ENCODE results near the gene TBC1D22A. TPM values are rescaled to one million over a fixed set of nuclear protein-coding genes. Genes with fewer than 3 reads are reported as not detected.

The TBC1D22A gene
- polyA plus RNA-seq, 1 donor (not counting 4 experiments of a cell fraction or from before 2014, with no cell fraction given): 20.9 TPM

DNA sequence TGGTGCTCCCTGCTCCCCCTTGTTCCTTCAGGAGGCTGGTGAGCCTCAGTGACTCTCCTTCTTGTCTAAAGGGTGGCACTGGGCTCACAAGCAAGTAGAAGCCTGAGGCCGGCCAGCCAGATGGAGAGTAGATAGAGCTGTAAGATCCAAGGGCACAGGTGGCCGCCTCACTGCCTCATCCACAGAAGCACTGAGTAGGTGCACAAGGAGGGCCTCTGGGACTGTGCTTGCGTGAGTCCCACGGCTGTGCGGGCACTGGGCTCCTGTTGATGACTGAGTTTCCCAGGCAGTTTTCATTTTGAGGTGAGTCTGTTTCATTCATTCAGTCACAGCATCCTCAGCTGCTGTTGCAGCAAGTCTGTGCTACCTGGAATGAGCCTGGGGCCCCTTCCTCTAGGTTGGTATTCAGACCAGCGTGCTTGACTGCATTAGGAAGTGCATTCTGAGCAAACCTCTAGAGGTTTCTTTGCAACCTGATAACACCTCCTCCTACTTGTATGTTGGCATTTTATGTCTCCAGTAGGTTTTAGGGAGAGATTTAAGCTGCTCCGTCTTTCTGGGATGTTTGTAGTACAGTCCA is 184.0 kb downstream of the TBC1D22A start:
- Histone ChIP-seq H3K9ac (ENCODE audit: control insufficient read depth, extremely low read depth, insufficient read depth, low read length) (no peak overlapping the region), H3K27me3 (ENCODE audit: control insufficient read depth, extremely low read depth, insufficient read depth, low read length) (no peaks in the 10 kb centered on the region), H3K79me2 (ENCODE audit: control insufficient read depth, insufficient read depth, low read length) (no peaks in the 10 kb centered on the region), H4K20me1 (ENCODE audit: control insufficient read depth, extremely low read depth, insufficient read depth, low read length) (no peaks in the 10 kb centered on the region), H2AFZ (ENCODE audit: control insufficient read depth, low read length) (no peak overlapping the region), H3K4me2 (ENCODE audit: control insufficient read depth, extremely low read depth, insufficient read depth, low read depth, low read length) (no peak overlapping the region), H3K4me1 (ENCODE audit: control insufficient read depth, extremely low read depth, insufficient read depth, low read length) (peaks cover 3% of the 10 kb centered on the region), H3K9me3 (ENCODE audit: control insufficient read depth, low read depth, low read length) (no peaks in the 10 kb centered on the region), H3K9me1 (ENCODE audit: control insufficient read depth, extremely low read depth, insufficient read depth, low read length) (no peaks in the 10 kb centered on the region), H3K36me3 (ENCODE audit: control insufficient read depth in 2 of 2, extremely low read depth in 1 of 2, insufficient read depth in 2 of 2, low read length in 2 of 2) (peaks cover 4 to 6% of the 10 kb centered on the region in 2 experiments), H3K4me3 (ENCODE audit: control insufficient read depth in 2 of 3, extremely low read depth in 1 of 3, insufficient read depth in 2 of 3, low read depth in 1 of 3, low read length in 3 of 3) (no peak overlapping the region), H3K27ac (ENCODE audit: control insufficient read depth, insufficient read depth, low read length) (no peak overlapping the region)
- FAIRE-seq: no peak
- TF ChIP-seq EZH2 (IDR thresholded peaks at IDR 0.05; ENCODE audit: low read length): no peak
- TF ChIP-seq, protein P1, sequence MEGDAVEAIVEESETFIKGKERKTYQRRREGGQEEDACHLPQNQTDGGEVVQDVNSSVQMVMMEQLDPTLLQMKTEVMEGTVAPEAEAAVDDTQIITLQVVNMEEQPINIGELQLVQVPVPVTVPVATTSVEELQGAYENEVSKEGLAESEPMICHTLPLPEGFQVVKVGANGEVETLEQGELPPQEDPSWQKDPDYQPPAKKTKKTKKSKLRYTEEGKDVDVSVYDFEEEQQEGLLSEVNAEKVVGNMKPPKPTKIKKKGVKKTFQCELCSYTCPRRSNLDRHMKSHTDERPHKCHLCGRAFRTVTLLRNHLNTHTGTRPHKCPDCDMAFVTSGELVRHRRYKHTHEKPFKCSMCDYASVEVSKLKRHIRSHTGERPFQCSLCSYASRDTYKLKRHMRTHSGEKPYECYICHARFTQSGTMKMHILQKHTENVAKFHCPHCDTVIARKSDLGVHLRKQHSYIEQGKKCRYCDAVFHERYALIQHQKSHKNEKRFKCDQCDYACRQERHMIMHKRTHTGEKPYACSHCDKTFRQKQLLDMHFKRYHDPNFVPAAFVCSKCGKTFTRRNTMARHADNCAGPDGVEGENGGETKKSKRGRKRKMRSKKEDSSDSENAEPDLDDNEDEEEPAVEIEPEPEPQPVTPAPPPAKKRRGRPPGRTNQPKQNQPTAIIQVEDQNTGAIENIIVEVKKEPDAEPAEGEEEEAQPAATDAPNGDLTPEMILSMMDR (optimal IDR thresholded peaks at IDR 0.05 in 1 of 3, IDR thresholded peaks at IDR 0.05 in 1 of 3, conservative IDR thresholded peaks at IDR 0.05 in 1 of 3; ENCODE audit: extremely low read depth in 1 of 3, insufficient read depth in 2 of 3, low read length in 3 of 3): no peak
- dilution Hi-C loops (cut with MboI; ENCODE audit: extremely low pct_ligation_motif_present, low sequenced_read_pairs): no loop called here
- DNase-seq (ENCODE audit: low read depth, low spot score): no peak

DNA sequence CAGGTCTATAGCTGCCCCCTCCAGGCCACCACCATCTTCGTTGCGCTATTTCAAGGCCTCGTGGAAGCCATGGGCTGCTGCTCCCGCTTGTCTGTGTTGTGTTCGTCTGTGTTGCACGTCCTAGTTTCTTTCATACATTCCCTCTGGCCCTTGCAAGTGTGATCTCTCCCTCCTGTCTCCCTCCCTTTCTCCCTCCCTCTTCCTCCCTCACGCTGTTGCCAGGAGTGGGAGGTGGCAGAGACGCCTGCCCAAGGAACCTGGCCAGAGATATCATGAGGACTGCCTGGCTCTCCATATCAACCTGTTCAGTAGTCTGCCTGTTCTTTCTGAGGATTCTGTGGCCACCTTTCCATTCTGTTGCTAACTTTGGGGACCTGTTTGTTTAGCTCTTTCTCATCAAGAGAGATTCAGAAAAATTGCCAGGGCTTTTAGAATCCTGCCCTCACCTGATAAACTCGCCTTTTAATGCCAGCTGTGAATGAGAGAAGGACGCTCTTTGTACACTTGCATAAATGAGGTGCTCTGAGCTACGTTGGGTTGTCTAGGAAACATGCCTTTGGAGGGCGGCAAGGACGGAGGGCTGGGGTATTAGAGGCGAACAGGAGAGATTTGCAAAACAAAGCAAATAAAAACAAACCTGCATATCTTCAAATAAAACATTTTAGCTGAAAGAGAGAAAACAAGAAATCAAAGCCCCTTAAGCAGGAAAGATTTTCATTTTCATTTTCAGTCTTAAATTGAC is 185.2 kb downstream of the TBC1D22A start:
- Histone ChIP-seq H3K9me3 (ENCODE audit: control insufficient read depth, low read depth, low read length) (no peaks in the 10 kb centered on the region), H3K9ac (ENCODE audit: control insufficient read depth, extremely low read depth, insufficient read depth, low read length) (no peak overlapping the region), H3K79me2 (ENCODE audit: control insufficient read depth, insufficient read depth, low read length) (no peaks in the 10 kb centered on the region), H3K4me1 (ENCODE audit: control insufficient read depth, extremely low read depth, insufficient read depth, low read length) (no peaks in the 10 kb centered on the region), H3K4me2 (ENCODE audit: control insufficient read depth, extremely low read depth, insufficient read depth, low read depth, low read length) (no peak overlapping the region), H3K27me3 (ENCODE audit: control insufficient read depth, extremely low read depth, insufficient read depth, low read length) (no peaks in the 10 kb centered on the region), H3K4me3 (ENCODE audit: control insufficient read depth in 2 of 3, extremely low read depth in 1 of 3, insufficient read depth in 2 of 3, low read depth in 1 of 3, low read length in 3 of 3) (no peak overlapping the region), H2AFZ (ENCODE audit: control insufficient read depth, low read length) (no peak overlapping the region), H3K9me1 (ENCODE audit: control insufficient read depth, extremely low read depth, insufficient read depth, low read length) (no peaks in the 10 kb centered on the region), H4K20me1 (ENCODE audit: control insufficient read depth, extremely low read depth, insufficient read depth, low read length) (no peaks in the 10 kb centered on the region), H3K27ac (ENCODE audit: control insufficient read depth, insufficient read depth, low read length) (no peak overlapping the region), H3K36me3 (ENCODE audit: control insufficient read depth in 2 of 2, extremely low read depth in 1 of 2, insufficient read depth in 2 of 2, low read length in 2 of 2) (peaks cover 3 to 7% of the 10 kb centered on the region in 2 experiments)
- DNase-seq (ENCODE audit: low read depth, low spot score): no peak
- FAIRE-seq: no peak
- TF ChIP-seq, protein P1 (optimal IDR thresholded peaks at IDR 0.05 in 1 of 3, IDR thresholded peaks at IDR 0.05 in 1 of 3, conservative IDR thresholded peaks at IDR 0.05 in 1 of 3; ENCODE audit: extremely low read depth in 1 of 3, insufficient read depth in 2 of 3, low read length in 3 of 3): no peak
- TF ChIP-seq EZH2 (IDR thresholded peaks at IDR 0.05; ENCODE audit: low read length): no peak
- dilution Hi-C loops (cut with MboI; ENCODE audit: extremely low pct_ligation_motif_present, low sequenced_read_pairs): no loop called here

All from keratinocyte (primary cell).